ENCODE data around the gene TAT.

- TF ChIP-seq EZH2 (IDR thresholded peaks at IDR 0.05; ENCODE audit: insufficient read depth, poor library complexity, severe bottlenecking), result no peak
- no peak for TF ChIP-seq EZH2phosphoT487 (IDR thresholded peaks at IDR 0.05; ENCODE audit: insufficient read depth, low read depth)
These were observed 16.4 kb upstream of the TAT start for GRCh38 chr16:71593048-71593999.

Measured in GM23248 (cell line).